Natural killer cell treated with Interleukin-12 subunit alpha and Interleukin-12 subunit beta and Interleukin-15 and Interleukin-18, amount 100 ng/mL, for 72 hours (primary cell): ENCODE data around the gene ENTPD1. TPM values are rescaled to one million over a fixed set of nuclear protein-coding genes. Genes with fewer than 3 reads are reported as not detected.
"Not testable (repeated sequence)": the region's sequence is repeated elsewhere in the genome, so short reads cannot be mapped to it uniquely, and the experiment has no call there.

Experiments used
- ATAC-seq, 2 donors: fragments of 150-1000 bp; cut with Tn5 transposase in 1 of 2; sonication (Bioruptor Pico), chemical (Tn5 transposase) in 1 of 2; 2 replicates each; pipeline ENCODE4 v1.10.0; 2021
- DNase-seq: peaks from one replicate; pipeline ENCODE4 v3.0.0; 2022; ENCODE audit warnings: low spot score
- H3K27ac Mint-ChIP-seq, 2 donors: 1 replicate in 1 of 2; 2 replicates in 1 of 2; pipeline ENCODE4 v1.8.0; 2022; ENCODE audit warnings: mixed read lengths in 2 of 2, mild to moderate bottlenecking in 1 of 2, moderate library complexity in 1 of 2
- H3K27me3 Mint-ChIP-seq, 2 donors: 1 replicate in 1 of 2; 2 replicates in 1 of 2; pipeline ENCODE4 v1.8.0; 2022; ENCODE audit warnings: mixed read lengths in 2 of 2
- H3K36me3 Mint-ChIP-seq: one replicate; pipeline ENCODE4 v1.8.0; 2022; ENCODE audit warnings: mixed read lengths
- H3K4me1 Mint-ChIP-seq, 2 donors: 1 replicate in 1 of 2; 2 replicates in 1 of 2; pipeline ENCODE4 v1.8.0; 2022; ENCODE audit warnings: low read depth in 2 of 2, mixed read lengths in 2 of 2, mild to moderate bottlenecking in 1 of 2
- H3K4me3 Mint-ChIP-seq: one replicate; pipeline ENCODE4 v1.8.0; 2022; ENCODE audit warnings: mixed read lengths
- H3K9me3 Mint-ChIP-seq: 2 replicates; pipeline ENCODE4 v1.8.0; 2022; ENCODE audit warnings: mixed read lengths
- total RNA-seq, 2 donors: library from RNA; stranded (reverse); gene quantifications; one replicate each; pipeline ENCODE4 v1.2.3, GENCODE V29; 2022

The ENTPD1 gene
- total RNA-seq, 2 donors from 2014 or later = 56.4 to 111 TPM

- no peak overlapping the region for H3K27ac Mint-ChIP-seq
- H3K4me3 Mint-ChIP-seq = no peak overlapping the region
- peaks cover 0 to 3% of the 10 kb centered on the region in 2 donors for H3K27me3 Mint-ChIP-seq
- no peak for ATAC-seq
- peaks cover 17% of the 10 kb centered on the region for H3K36me3 Mint-ChIP-seq
- DNase-seq = no peak
- H3K4me1 Mint-ChIP-seq = peaks cover 19 to 23% of the 10 kb centered on the region in 2 donors
- no peaks in the 10 kb centered on the region for H3K9me3 Mint-ChIP-seq
These were observed 104.4 kb downstream of the ENTPD1 start for GRCh38 chr10:95860166-95860940.

- H3K27ac Mint-ChIP-seq = no peak overlapping the region
- no peaks in the 10 kb centered on the region for H3K9me3 Mint-ChIP-seq
- no peak for ATAC-seq
These were observed 105.4 kb downstream of the ENTPD1 start for GRCh38 chr10:95861386-95861785.

DNA sequence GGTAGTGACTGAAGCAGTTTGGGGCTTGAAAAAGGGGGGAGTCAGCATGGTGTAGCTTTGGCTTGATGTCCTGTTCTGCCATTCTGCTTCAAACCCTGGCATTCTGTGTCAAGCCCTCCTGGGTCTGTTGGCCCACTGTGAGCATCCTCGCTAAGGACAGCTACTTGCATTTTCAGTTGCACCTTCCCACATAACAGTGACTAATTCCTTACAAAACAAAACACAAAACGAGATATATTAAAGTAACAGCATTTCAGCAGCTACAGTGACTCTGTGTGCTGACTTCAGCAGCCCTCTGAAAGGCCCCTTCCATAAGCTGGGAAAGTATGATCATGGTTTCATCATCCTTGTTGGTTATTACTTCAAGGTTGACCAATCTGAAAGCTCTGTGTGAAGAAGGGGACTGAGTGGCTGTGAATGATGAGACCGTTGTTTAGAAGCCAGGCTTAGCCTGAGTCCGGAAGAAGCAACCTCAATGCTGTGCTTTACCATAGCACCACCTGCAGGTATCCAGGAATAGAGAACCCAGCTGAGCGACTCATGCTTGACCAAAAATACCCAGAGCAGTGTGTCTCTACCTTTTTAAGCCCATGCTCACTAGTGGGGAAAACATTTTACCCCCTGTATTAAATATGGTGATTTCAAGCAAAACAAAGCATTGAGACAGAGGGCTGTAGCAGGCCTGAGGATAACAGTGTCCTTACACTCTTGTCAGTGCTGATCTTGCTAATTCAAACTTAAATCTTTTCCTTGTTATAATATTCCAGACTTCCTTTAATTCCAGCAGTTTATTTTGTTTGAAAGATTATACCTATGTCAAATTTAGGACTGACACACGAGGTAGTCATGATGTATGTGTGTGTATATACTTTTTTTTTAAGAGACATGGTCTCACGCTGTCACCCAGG lies 109.2 kb downstream of the ENTPD1 start:
- Mint-ChIP-seq H3K4me1 (peaks cover 29 to 33% of the 10 kb centered on the region in 2 donors), H3K4me3 (peak overlapping the region; percentile 8), H3K9me3 (no peaks in the 10 kb centered on the region), H3K27ac (peak overlapping the region; percentile 12 to 79), H3K27me3 (no peaks in the 10 kb centered on the region), H3K36me3 (peaks cover 8% of the 10 kb centered on the region)
- ATAC-seq (peak; percentile 95), DNase-seq (peak; percentile 78)

More at GRCh38 chr10:95861386-95861785, 105.4 kb downstream of the ENTPD1 start:
- Mint-ChIP-seq H3K4me1 (peaks cover 29 to 33% of the 10 kb centered on the region in 2 donors), H3K4me3 (no peak overlapping the region), H3K27me3 (no peaks in the 10 kb centered on the region), H3K36me3 (peaks cover 10% of the 10 kb centered on the region)
- no peak for DNase-seq

- H3K9me3 Mint-ChIP-seq = no peaks in the 10 kb centered on the region
- H3K27me3 Mint-ChIP-seq = no peaks in the 10 kb centered on the region
- H3K4me1 Mint-ChIP-seq = peaks cover 29 to 33% of the 10 kb centered on the region in 2 donors
These were observed 110.0 kb downstream of the ENTPD1 start for GRCh38 chr10:95865814-95866466.

DNA sequence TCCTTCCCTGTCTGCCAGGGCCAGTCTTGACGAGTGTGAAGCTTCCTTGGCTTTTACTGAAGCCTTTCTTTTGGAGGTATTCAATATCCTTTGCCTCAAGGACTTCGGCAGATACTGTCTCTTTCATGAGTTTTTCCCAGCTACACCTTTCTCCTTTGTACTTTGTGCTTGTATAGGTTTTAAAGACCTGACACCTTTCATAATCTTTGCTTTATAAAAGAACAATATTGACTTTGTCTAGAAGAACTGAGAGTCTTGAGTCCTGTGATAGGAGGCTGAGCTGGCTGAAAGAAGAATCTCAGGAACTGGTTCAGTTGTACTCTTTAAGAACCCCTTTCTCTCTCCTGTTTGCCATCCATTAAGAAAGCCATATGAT lies 110.5 kb downstream of the ENTPD1 start:
- DNase-seq = no peak
- no peaks in the 10 kb centered on the region for H3K9me3 Mint-ChIP-seq
- peak overlapping the region; percentile 12 to 79 for H3K27ac Mint-ChIP-seq

More at GRCh38 chr10:95865814-95866466, 110.0 kb downstream of the ENTPD1 start:
- Mint-ChIP-seq H3K27ac (peak overlapping the region; percentile 12 to 79), H3K36me3 (peaks cover 6% of the 10 kb centered on the region), H3K4me3 (peak overlapping the region; percentile 19)
- ATAC-seq (no peak), DNase-seq (no peak)

GRCh38 chr10:95867866-95868265 lies 111.9 kb downstream of the ENTPD1 start:
- Mint-ChIP-seq H3K4me1 (peaks cover 26 to 29% of the 10 kb centered on the region in 2 donors), H3K27me3 (no peaks in the 10 kb centered on the region), H3K36me3 (peaks cover 2% of the 10 kb centered on the region), H3K9me3 (no peaks in the 10 kb centered on the region), H3K27ac (no peak overlapping the region), H3K4me3 (no peak overlapping the region)
- no peak for ATAC-seq
- DNase-seq = no peak

More for the DNA sequence above, 110.5 kb downstream of the ENTPD1 start:
- peaks cover 29 to 33% of the 10 kb centered on the region in 2 donors for H3K4me1 Mint-ChIP-seq
- no peaks in the 10 kb centered on the region for H3K27me3 Mint-ChIP-seq
- H3K4me3 Mint-ChIP-seq = peak overlapping the region; percentile 19
- H3K36me3 Mint-ChIP-seq = peaks cover 6% of the 10 kb centered on the region
- no peak for ATAC-seq

DNA sequence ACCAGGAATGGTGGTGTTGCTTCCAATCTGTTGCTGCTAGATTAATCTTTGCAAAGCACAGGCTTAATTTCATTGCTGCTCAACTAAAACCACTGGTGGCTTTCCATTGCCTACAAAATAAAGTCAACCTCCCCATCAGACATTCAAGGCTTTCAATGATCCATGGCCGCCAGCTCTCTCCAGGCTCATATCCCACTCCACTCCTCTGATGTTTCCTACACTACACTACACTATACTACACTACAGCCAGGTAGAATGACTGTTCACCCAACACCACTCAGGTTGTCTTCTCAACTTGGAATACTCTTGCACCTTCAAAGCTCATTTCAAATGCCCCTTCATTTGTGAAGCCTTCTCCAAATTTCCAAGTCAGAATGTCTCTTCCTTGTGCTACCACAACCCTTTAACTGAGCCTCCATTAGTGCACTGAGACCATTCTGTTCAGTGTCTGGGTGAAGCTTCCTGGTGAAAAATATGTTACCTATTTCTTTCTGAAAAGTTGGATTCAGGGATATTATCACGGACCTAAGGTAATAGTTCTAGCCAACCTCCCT lies 116.3 kb downstream of the ENTPD1 start:
- Mint-ChIP-seq H3K9me3 (no peaks in the 10 kb centered on the region), H3K27ac (no peak overlapping the region), H3K36me3 (peaks cover 13% of the 10 kb centered on the region), H3K4me3 (no peak overlapping the region), H3K4me1 (peaks cover 0 to under 1% of the 10 kb centered on the region in 2 donors), H3K27me3 (no peaks in the 10 kb centered on the region)
- DNase-seq (no peak), ATAC-seq (no peak)

DNA sequence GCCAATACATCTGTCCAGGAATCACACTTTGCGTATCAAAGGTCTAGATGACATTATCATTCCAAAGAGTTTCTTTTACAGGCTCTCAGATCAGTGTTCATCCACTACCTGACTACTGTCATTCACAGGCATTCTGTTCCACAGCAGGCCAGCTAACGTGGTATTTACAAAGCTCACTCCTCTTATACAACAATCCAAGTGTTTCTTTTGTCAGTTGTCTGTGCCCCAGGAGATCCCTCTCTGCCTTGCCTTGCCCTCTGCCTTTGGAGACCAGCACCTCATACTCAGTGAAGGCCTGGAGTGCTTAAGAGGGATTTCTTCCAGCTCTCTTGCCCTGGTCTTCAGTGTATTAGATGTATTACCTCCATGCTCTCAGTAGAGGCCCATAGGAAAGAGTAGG lies 117.2 kb downstream of the ENTPD1 start:
- Mint-ChIP-seq H3K4me1 (peaks cover 0 to 5% of the 10 kb centered on the region in 2 donors), H3K4me3 (no peak overlapping the region), H3K9me3 (no peaks in the 10 kb centered on the region), H3K36me3 (peaks cover 13% of the 10 kb centered on the region), H3K27ac (no peak overlapping the region), H3K27me3 (no peaks in the 10 kb centered on the region)
- no peak for ATAC-seq
- DNase-seq = no peak

DNA sequence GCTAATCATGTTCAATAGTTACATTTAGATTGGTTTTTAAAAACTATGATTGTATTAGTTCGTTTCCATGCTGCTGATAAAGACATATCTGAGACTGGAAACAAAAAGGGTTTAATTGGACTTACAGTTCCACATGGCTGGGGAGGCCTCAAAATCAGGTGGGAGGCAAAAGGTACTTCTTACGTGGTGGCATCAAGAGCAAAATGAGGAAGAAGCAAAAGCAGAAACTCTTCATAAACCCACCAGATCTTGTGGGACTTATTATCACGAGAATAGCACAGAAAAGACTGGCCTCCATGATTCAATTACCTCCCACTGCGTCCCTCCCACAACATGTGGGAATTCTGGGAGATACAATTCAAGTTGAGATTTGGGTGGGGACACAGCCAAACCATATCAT lies 117.7 kb downstream of the ENTPD1 start:
- DNase-seq = no peak
- Mint-ChIP-seq H3K27ac (no peak overlapping the region), H3K27me3 (no peaks in the 10 kb centered on the region), H3K4me3 (no peak overlapping the region), H3K4me1 (peaks cover 0 to 5% of the 10 kb centered on the region in 2 donors), H3K36me3 (peaks cover 13% of the 10 kb centered on the region), H3K9me3 (no peaks in the 10 kb centered on the region)
- ATAC-seq = no peak

DNA sequence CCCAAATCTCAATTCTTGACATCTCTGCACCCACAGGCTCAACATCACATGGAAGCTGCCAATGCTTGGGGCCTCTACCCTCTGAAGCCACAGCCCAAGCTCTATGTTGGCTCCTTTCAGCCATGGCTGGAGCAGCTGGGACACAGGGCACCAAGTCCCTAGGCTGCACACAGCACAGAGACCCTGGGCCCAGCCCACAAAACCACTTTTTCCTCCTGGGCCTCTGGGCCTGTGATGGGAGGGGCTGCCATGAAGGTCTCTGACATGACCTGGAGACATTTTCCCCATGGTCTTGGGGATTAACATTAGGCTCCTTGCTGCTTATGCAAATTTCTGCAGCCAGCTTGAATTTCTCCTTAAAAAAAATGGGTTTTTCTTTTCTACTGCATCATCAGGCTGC lies 118.8 kb downstream of the ENTPD1 start:
- H3K36me3 Mint-ChIP-seq = peaks cover 13% of the 10 kb centered on the region
- ATAC-seq, H3K27me3 Mint-ChIP-seq: not testable (repeated sequence)

GRCh38 chr10:95876756-95877155 lies 120.8 kb downstream of the ENTPD1 start:
- Mint-ChIP-seq H3K27ac (no peak overlapping the region), H3K4me1 (peaks cover 0 to 5% of the 10 kb centered on the region in 2 donors), H3K4me3 (no peak overlapping the region), H3K27me3 (no peaks in the 10 kb centered on the region), H3K9me3 (no peaks in the 10 kb centered on the region), H3K36me3 (peaks cover 13% of the 10 kb centered on the region)
- DNase-seq (no peak), ATAC-seq (no peak)

More for the DNA sequence above, 118.8 kb downstream of the ENTPD1 start:
- not testable (repeated sequence) for H3K27ac Mint-ChIP-seq, H3K9me3 Mint-ChIP-seq, H3K4me3 Mint-ChIP-seq, DNase-seq, H3K4me1 Mint-ChIP-seq

GRCh38 chr10:95877881-95878280 lies 121.9 kb downstream of the ENTPD1 start:
- no peaks in the 10 kb centered on the region for H3K27me3 Mint-ChIP-seq
- H3K4me1 Mint-ChIP-seq = peaks cover 0 to 5% of the 10 kb centered on the region in 2 donors
- H3K27ac Mint-ChIP-seq = no peak overlapping the region
- H3K4me3 Mint-ChIP-seq = no peak overlapping the region
- H3K36me3 Mint-ChIP-seq = peaks cover 13% of the 10 kb centered on the region
- ATAC-seq (peak in 1 of 2 donors; percentile 63), DNase-seq (no peak)
- no peaks in the 10 kb centered on the region for H3K9me3 Mint-ChIP-seq

- H3K27me3 Mint-ChIP-seq = no peaks in the 10 kb centered on the region
- no peaks in the 10 kb centered on the region for H3K36me3 Mint-ChIP-seq
- peaks cover 0 to 5% of the 10 kb centered on the region in 2 donors for H3K4me1 Mint-ChIP-seq
- no peaks in the 10 kb centered on the region for H3K9me3 Mint-ChIP-seq
- DNase-seq (no peak), ATAC-seq (no peak)
- H3K4me3 Mint-ChIP-seq = no peak overlapping the region
- no peak overlapping the region for H3K27ac Mint-ChIP-seq
These were observed 124.7 kb downstream of the ENTPD1 start for GRCh38 chr10:95880704-95881103.
